Cardiac muscle cell (in vitro differentiated cells and primary cell): ENCODE data around the gene UBAP2L. TPM values are rescaled to one million over a fixed set of nuclear protein-coding genes. Genes with fewer than 3 reads are reported as not detected.

Experiments used
- DNase-seq, 2 donors: peaks; one replicate each; pipeline versions ENCODE4 v3.0.0 to v3.0.0-alpha.2; 2010 to 2017; ENCODE audit warnings: low read depth in 1 of 2, low spot score in 1 of 2
- H3K27ac ChIP-seq: fragments of 200-600 bp; sonication (generic); 2 replicates; pipeline ENCODE4 v1.5.1; 2016
- H3K27me3 ChIP-seq: fragments of 200-600 bp; sonication (generic); 2 replicates; pipeline ENCODE4 v1.6.0; 2016; ENCODE audit warnings: control low read depth
- H3K36me3 ChIP-seq: fragments of 200-600 bp; sonication (generic); 2 replicates; pipeline ENCODE4 v1.5.1; 2016; ENCODE audit warnings: control low read depth
- H3K4me1 ChIP-seq: fragments of 200-600 bp; sonication (generic); 2 replicates; pipeline ENCODE4 v1.8.1; 2017; ENCODE audit warnings: low read depth, mild to moderate bottlenecking, mixed run types
- H3K4me3 ChIP-seq: fragments of 200-600 bp; sonication (generic); 2 replicates; pipeline ENCODE4 v1.5.1; 2016; ENCODE audit warnings: mild to moderate bottlenecking
- H3K9me3 ChIP-seq: fragments of 200-600 bp; sonication (generic); 2 replicates; pipeline ENCODE4 v1.5.1; 2017; ENCODE audit warnings: low read depth, mild to moderate bottlenecking, control low read depth
- polyA plus RNA-seq: library from polyadenylated mRNA; unstranded; fragments of >200 nt; fragmentation: Nextera tagmentation; extraction: Ambion mirVana; gene quantifications from 2 replicates; pipeline ENCODE4 v1.2.1, GENCODE V29; 2016
- total RNA-seq: library from RNA; depleted of rRNA; stranded (reverse); fragments of >200 nt; gene quantifications from 2 replicates; pipeline ENCODE4 v1.2.3, GENCODE V29; 2016
- TF ChIP-seq, protein P1 (sequence below): IDR thresholded peaks from 2 replicates; pipeline ENCODE4 v1.5.1; 2012; ENCODE audit warnings: low read depth, mild to moderate bottlenecking, low read length

The UBAP2L gene
- total and polyA plus RNA-seq, 2 experiments from 2014 or later = 142 to 190 TPM

- Histone ChIP-seq H3K36me3 (peaks cover 45% of the 10 kb centered on the region), H3K27ac (no peak overlapping the region), H3K9me3 (no peaks in the 10 kb centered on the region), H3K4me1 (no peaks in the 10 kb centered on the region), H3K4me3 (no peak overlapping the region), H3K27me3 (no peaks in the 10 kb centered on the region)
- DNase-seq = no peak
- TF ChIP-seq, protein P1, sequence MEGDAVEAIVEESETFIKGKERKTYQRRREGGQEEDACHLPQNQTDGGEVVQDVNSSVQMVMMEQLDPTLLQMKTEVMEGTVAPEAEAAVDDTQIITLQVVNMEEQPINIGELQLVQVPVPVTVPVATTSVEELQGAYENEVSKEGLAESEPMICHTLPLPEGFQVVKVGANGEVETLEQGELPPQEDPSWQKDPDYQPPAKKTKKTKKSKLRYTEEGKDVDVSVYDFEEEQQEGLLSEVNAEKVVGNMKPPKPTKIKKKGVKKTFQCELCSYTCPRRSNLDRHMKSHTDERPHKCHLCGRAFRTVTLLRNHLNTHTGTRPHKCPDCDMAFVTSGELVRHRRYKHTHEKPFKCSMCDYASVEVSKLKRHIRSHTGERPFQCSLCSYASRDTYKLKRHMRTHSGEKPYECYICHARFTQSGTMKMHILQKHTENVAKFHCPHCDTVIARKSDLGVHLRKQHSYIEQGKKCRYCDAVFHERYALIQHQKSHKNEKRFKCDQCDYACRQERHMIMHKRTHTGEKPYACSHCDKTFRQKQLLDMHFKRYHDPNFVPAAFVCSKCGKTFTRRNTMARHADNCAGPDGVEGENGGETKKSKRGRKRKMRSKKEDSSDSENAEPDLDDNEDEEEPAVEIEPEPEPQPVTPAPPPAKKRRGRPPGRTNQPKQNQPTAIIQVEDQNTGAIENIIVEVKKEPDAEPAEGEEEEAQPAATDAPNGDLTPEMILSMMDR = no peak
These were observed 13.5 kb upstream of the UBAP2L start for GRCh38 chr1:154207262-154207661.

DNA sequence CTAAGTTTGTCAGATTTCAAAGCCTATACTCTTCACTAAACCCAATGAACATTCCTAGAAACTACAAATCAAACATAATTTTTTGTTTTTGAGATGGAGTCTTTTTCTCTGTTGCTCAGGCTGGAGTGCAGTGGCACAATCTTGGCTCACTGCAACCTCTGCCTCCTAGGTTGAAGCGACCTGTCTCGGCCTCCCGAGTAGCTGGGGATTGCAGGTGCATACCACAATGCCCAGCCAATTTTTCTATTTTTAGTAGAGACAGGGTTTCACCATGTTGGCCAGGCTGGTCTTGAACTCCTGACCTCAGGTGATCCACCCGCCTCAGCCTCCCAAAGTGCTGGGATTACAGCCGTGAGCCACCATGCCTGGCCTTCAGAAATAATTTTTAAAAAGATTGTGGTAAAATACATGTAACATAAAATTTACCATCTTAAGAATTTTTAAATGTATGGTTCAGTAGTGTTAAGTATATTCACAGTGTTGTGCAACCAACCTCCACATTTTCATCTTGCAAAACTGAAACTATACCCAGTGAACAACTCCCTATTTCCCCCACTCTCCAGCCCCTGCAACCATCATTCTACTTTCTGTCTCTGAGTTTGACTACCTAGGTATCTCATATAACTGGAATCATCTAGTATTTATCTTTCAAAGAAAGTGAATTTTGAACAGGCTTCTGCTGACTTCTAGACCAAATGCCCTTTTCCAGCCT, 11.9 kb upstream of the UBAP2L start:
- Histone ChIP-seq H3K27me3 (no peaks in the 10 kb centered on the region), H3K4me1 (no peaks in the 10 kb centered on the region), H3K4me3 (no peak overlapping the region), H3K9me3 (no peaks in the 10 kb centered on the region), H3K27ac (no peak overlapping the region), H3K36me3 (peaks cover 60% of the 10 kb centered on the region)
- DNase-seq = no peak
- TF ChIP-seq, protein P1 = no peak

- Histone ChIP-seq H3K27me3 (no peaks in the 10 kb centered on the region), H3K9me3 (no peaks in the 10 kb centered on the region), H3K27ac (no peak overlapping the region), H3K36me3 (peaks cover 53% of the 10 kb centered on the region), H3K4me3 (no peak overlapping the region), H3K4me1 (no peaks in the 10 kb centered on the region)
- TF ChIP-seq, protein P1 = no peak
- no peak for DNase-seq
These were observed 8.7 kb upstream of the UBAP2L start for GRCh38 chr1:154212083-154212482.

- no peak for DNase-seq
- no peaks in the 10 kb centered on the region for H3K4me1 ChIP-seq
- TF ChIP-seq, protein P1 = no peak
- H3K9me3 ChIP-seq = no peaks in the 10 kb centered on the region
- H3K36me3 ChIP-seq = peaks cover 51% of the 10 kb centered on the region
- H3K4me3 ChIP-seq = no peak overlapping the region
- no peak overlapping the region for H3K27ac ChIP-seq
- no peaks in the 10 kb centered on the region for H3K27me3 ChIP-seq
These were observed 7.5 kb upstream of the UBAP2L start for GRCh38 chr1:154213274-154213673.

GRCh38 chr1:154218545-154218944, 2.2 kb upstream of the UBAP2L start:
- TF ChIP-seq, protein P1 = no peak
- Histone ChIP-seq H3K4me3 (no peak overlapping the region), H3K4me1 (peaks cover 25% of the 10 kb centered on the region), H3K9me3 (no peaks in the 10 kb centered on the region), H3K27ac (peak overlapping the region; percentile 100), H3K27me3 (no peaks in the 10 kb centered on the region), H3K36me3 (peaks cover 15% of the 10 kb centered on the region)
- DNase-seq = no peak
